HCT116 (cell line): ENCODE data around the gene COQ10B. TPM values are rescaled to one million over a fixed set of nuclear protein-coding genes. Genes with fewer than 3 reads are reported as not detected.

Experiments
- ATAC-seq: fragments of 200-7000 bp; cut with Tn5 transposase; 2 replicates; pipeline ENCODE4 v1.9.1; 2020; ENCODE audit warnings: mild to moderate bottlenecking, moderate library complexity
- BruUV-seq: library from RNA; stranded (reverse); fragments of 400-500 nt; replicated peaks from 2 replicates; lab custom pipeline; 2021; lab: Mats Ljungman, UMichigan
- CTCF ChIA-PET: fragments of 300-600 bp; sonication (Branson Sonifier 250); formaldehyde crosslinking; loops from one replicate; lab custom pipeline; 2021; ENCODE audit warnings: antibody characterized with exemption; lab: Charles Lee
- POLR2A ChIA-PET: fragments of 300-600, 350-600 bp; sonication (Branson Sonifier 250); formaldehyde crosslinking; loops from one replicate; lab custom pipeline; 2021; ENCODE audit warnings: antibody characterized with exemption; lab: Charles Lee
- RAD21 ChIA-PET, 2 experiments: fragments of 300-600 bp; sonication (Branson Sonifier 250); formaldehyde crosslinking; loops; one replicate each; lab custom pipeline; 2023; ENCODE audit warnings: low total read pairs in 2 of 2; ENCODE audit not compliant: uncharacterized antibody in 2 of 2, unreplicated experiment in 2 of 2, low non-redundant PET in 1 of 2; lab: Charles Lee
- DNase-seq: peaks from one replicate; pipeline ENCODE4 v3.0.0-alpha.2; 2010; ENCODE audit warnings: low read depth, low spot score
- H2AFZ ChIP-seq: fragments of 200-600 bp; shearing (Covaris generic), sonication (generic); 2 replicates; pipeline ENCODE4 v1.6.1; 2017; ENCODE audit warnings: low read depth, mixed run types, mixed read lengths, antibody characterized with exemption, low read length; ENCODE audit not compliant: poor library complexity, severe bottlenecking
- H3K27ac ChIP-seq: 2 replicates; pipeline ENCODE4 v1.5.1; 2012; ENCODE audit warnings: low read depth, low read length
- H3K27me3 ChIP-seq: fragments of 200-600 bp; sonication (generic); 2 replicates; pipeline ENCODE4 v1.6.1; 2016; ENCODE audit warnings: mixed run types, low read length, mixed read lengths; ENCODE audit not compliant: insufficient read depth
- H3K36me3 ChIP-seq, 2 experiments: fragments of 200-500 bp in 1 of 2; fragments of 200-600 bp in 1 of 2; sonication (Bioruptor generic) in 1 of 2; sonication (generic) in 1 of 2; 2 replicates each; pipeline versions ENCODE4 v1.5.1 to v1.6.1; 2014 to 2016; ENCODE audit warnings: low read length in 2 of 2, inconsistent platforms in 1 of 2, mixed read lengths in 1 of 2, mixed run types in 1 of 2; ENCODE audit not compliant: insufficient read depth in 2 of 2, control insufficient read depth in 1 of 2
- H3K4me1 ChIP-seq, 2 experiments: fragments of 200-600 bp in 1 of 2; sonication (generic) in 1 of 2; 2 replicates each; pipeline versions ENCODE4 v1.5.1 to v1.6.1; 2012 to 2017; ENCODE audit warnings: low read length in 2 of 2, inconsistent platforms in 1 of 2, mild to moderate bottlenecking in 1 of 2, mixed read lengths in 1 of 2, mixed run types in 1 of 2, moderate library complexity in 1 of 2; ENCODE audit not compliant: insufficient read depth in 2 of 2, control insufficient read depth in 1 of 2
- H3K4me2 ChIP-seq: fragments of 200-600 bp; sonication (generic); 2 replicates; pipeline ENCODE4 v1.6.1; 2017; ENCODE audit warnings: mixed run types, low read length, mixed read lengths
- H3K4me3 ChIP-seq, 2 experiments: fragments of 200-600 bp in 1 of 2; sonication (generic) in 1 of 2; replicated peaks in 1 of 2; 2 replicates each; pipeline ENCODE4 v1.5.1; 2011 to 2016; ENCODE audit warnings: low read length in 2 of 2, control low read depth in 1 of 2, low read depth in 1 of 2, mild to moderate bottlenecking in 1 of 2, mixed read lengths in 1 of 2, mixed run types in 1 of 2
- H3K79me2 ChIP-seq: fragments of 200-600 bp; sonication (generic); 2 replicates; pipeline ENCODE4 v1.6.1; 2017; ENCODE audit warnings: mild to moderate bottlenecking, mixed run types, low read length, moderate library complexity, mixed read lengths; ENCODE audit not compliant: insufficient read depth
- H3K9ac ChIP-seq: fragments of 200-600 bp; sonication (generic); 2 replicates; pipeline ENCODE4 v1.6.1; 2016; ENCODE audit warnings: low read length, mixed read lengths
- H3K9me2 ChIP-seq: fragments of 200-600 bp; sonication (generic), shearing (Covaris generic); 2 replicates; pipeline ENCODE4 v1.6.1; 2017; ENCODE audit warnings: mixed run types, mild to moderate bottlenecking, moderate library complexity; ENCODE audit not compliant: insufficient read depth
- H3K9me3 ChIP-seq, 2 experiments: fragments of 200-500 bp in 1 of 2; fragments of 200-600 bp in 1 of 2; sonication (Bioruptor generic) in 1 of 2; sonication (generic) in 1 of 2; 2 replicates each; pipeline ENCODE4 v1.6.1; 2014 to 2017; ENCODE audit warnings: low read length in 2 of 2, mixed read lengths in 2 of 2, inconsistent platforms in 1 of 2, low read depth in 1 of 2, mild to moderate bottlenecking in 1 of 2, mixed run types in 1 of 2, moderate library complexity in 1 of 2; ENCODE audit not compliant: control insufficient read depth in 1 of 2, insufficient read depth in 1 of 2
- H4K20me1 ChIP-seq: fragments of 200-600 bp; sonication (generic), shearing (Covaris generic); 2 replicates; pipeline ENCODE4 v1.6.1; 2017; ENCODE audit warnings: mixed run types, mild to moderate bottlenecking, moderate library complexity; ENCODE audit not compliant: insufficient read depth
- ATF3 ChIP-seq: IDR thresholded peaks from 2 replicates; pipeline ENCODE4 v1.6.1; 2012
- CBX3 ChIP-seq: IDR thresholded peaks from 2 replicates; pipeline ENCODE4 v1.6.1; 2012; ENCODE audit warnings: low read depth
- CEBPB ChIP-seq: IDR thresholded peaks from 2 replicates; pipeline ENCODE4 v1.6.1; 2012; ENCODE audit warnings: low read depth
- FOSL1 ChIP-seq: IDR thresholded peaks from 2 replicates; pipeline ENCODE4 v1.6.1; 2012; ENCODE audit warnings: low read depth
- MAX ChIP-seq: IDR thresholded peaks from 2 replicates; pipeline ENCODE4 v1.6.1; 2012
- SIN3A ChIP-seq: IDR thresholded peaks from 2 replicates; pipeline ENCODE4 v1.6.1; 2012; ENCODE audit warnings: low read depth
- SRF ChIP-seq: IDR thresholded peaks from 2 replicates; pipeline ENCODE4 v1.6.1; 2012; ENCODE audit warnings: low read depth
- TCF7L2 ChIP-seq: IDR thresholded peaks from 2 replicates; pipeline ENCODE4 v1.7.0; 2011; ENCODE audit warnings: borderline replicate concordance, inconsistent platforms; ENCODE audit not compliant: insufficient read depth, insufficient read length; ENCODE audit errors: extremely low read depth
- YY1 ChIP-seq: IDR thresholded peaks from 2 replicates; pipeline ENCODE4 v1.6.1; 2011; ENCODE audit warnings: low read length, low read depth, moderate library complexity, mild to moderate bottlenecking; ENCODE audit not compliant: insufficient replicate concordance; ENCODE audit errors: extremely low read depth
- ZBTB33 ChIP-seq: IDR thresholded peaks from 2 replicates; pipeline ENCODE4 v1.6.1; 2011; ENCODE audit warnings: mild to moderate bottlenecking, low read length, moderate library complexity; ENCODE audit not compliant: insufficient replicate concordance; ENCODE audit errors: extremely low read depth
- ZFX ChIP-seq: fragments of 450-650 bp; IDR thresholded peaks from 2 replicates; pipeline ENCODE4 v1.6.1; 2017
- intact Hi-C: fragments of 100-400 bp; cut with micrococcal nuclease; formaldehyde crosslinking; loops from 2 replicates; pipeline ENCODE4 v1.10.0; 2022
- total RNA-seq: library from RNA; stranded (reverse); gene quantifications from one replicate; pipeline ENCODE4 v1.2.1, GENCODE V29; 2021; ENCODE audit not compliant: unreplicated experiment

COQ10B gene
- total RNA-seq, 1 experiment from 2014 or later, result 20.4 TPM

- Histone ChIP-seq H2AFZ (no peak overlapping the region), H3K9me3 (no peaks in the 10 kb centered on the region), H3K79me2 (peaks cover 98% of the 10 kb centered on the region), H3K9me2 (no peaks in the 10 kb centered on the region), H3K4me1 (no peaks in the 10 kb centered on the region), H3K27ac (no peak overlapping the region), H3K36me3 (peaks cover 30 to 33% of the 10 kb centered on the region in 2 experiments), H3K9ac (no peak overlapping the region), H3K4me3 (no peak overlapping the region), H3K4me2 (no peak overlapping the region), H4K20me1 (peaks cover 41% of the 10 kb centered on the region), H3K27me3 (no peaks in the 10 kb centered on the region)
- BruUV-seq, result no TSS peak
- intact Hi-C loops, result no loop called here
- RAD21 ChIA-PET, result no interaction called here
- DNase-seq, result no peak
- no peak for TF ChIP-seq YY1
- no peak for TF ChIP-seq TCF7L2
- TF ChIP-seq MAX, result no peak
- TF ChIP-seq SRF, result no peak
- no peak for TF ChIP-seq CEBPB
- TF ChIP-seq FOSL1, result no peak
- TF ChIP-seq ZFX, result no peak
- TF ChIP-seq ZBTB33, result no peak
- no peak for TF ChIP-seq CBX3
- TF ChIP-seq SIN3A, result no peak
- no peak for TF ChIP-seq ATF3
- no peak for ATAC-seq
- CTCF ChIA-PET, result no interaction called here
- POLR2A ChIA-PET, result interaction anchor here (0.7 kb wide), 1 partner anchor 10 kb away, joined by 3 read pairs; no protein-coding TSS in a partner anchor
Observed at GRCh38 chr2:197423307-197423706, 30.0 kb upstream of the COQ10B start.
